GM12878 (cell line): ENCODE data around the gene TBC1D1. TPM values are rescaled to one million over a fixed set of nuclear protein-coding genes. Genes with fewer than 3 reads are reported as not detected.

Experiments used
- ATAC-seq: fragments of 200-7000 bp; cut with Tn5 transposase; 3 replicates; pipeline ENCODE4 v1.9.1; 2020; ENCODE audit warnings: mild to moderate bottlenecking, moderate library complexity
- BruUV-seq: library from RNA; stranded (reverse); fragments of 400-500 nt; replicated peaks from 2 replicates; lab custom pipeline; 2021; lab: Mats Ljungman, UMichigan
- CTCF ChIA-PET: fragments of 300-600 bp; sonication (Branson Sonifier 250); formaldehyde crosslinking; extraction: SDS; loops from one replicate; lab custom pipeline; 2021; ENCODE audit warnings: inconsistent platforms; lab: Yijun Ruan, JAX
- POLR2A ChIA-PET: fragments of 350-600 bp; formaldehyde crosslinking; extraction: SDS; loops from one replicate; lab custom pipeline; 2021; ENCODE audit warnings: inconsistent platforms; lab: Charles Lee
- RAD21 ChIA-PET: fragments of 300-600 bp; sonication (Branson Sonifier 250); formaldehyde crosslinking; loops from one replicate; lab custom pipeline; 2023; ENCODE audit warnings: antibody characterized with exemption; ENCODE audit not compliant: unreplicated experiment; lab: Charles Lee
- SMC1A ChIA-PET: fragments of 300-600 bp; sonication (Branson Sonifier 250); formaldehyde crosslinking; loops from one replicate; lab custom pipeline; 2023; ENCODE audit not compliant: unreplicated experiment, uncharacterized antibody; lab: Charles Lee
- DNase-seq: peaks from one replicate; pipeline ENCODE4 v3.0.0-alpha.2; 2011; ENCODE audit warnings: low read depth, low spot score
- FAIRE-seq: peaks from 3 replicates; lab custom pipeline; 2011; peaks lifted over from hg19 to GRCh38; lab: Jason Lieb, UNC
- H2AFZ ChIP-seq: 2 replicates; pipeline ENCODE4 v1.6.0; 2011; ENCODE audit warnings: low read depth, low read length, control low read depth; ENCODE audit not compliant: control insufficient read depth
- H3K27ac ChIP-seq: 2 replicates; pipeline ENCODE4 v1.5.1; 2011; ENCODE audit warnings: control low read depth; ENCODE audit not compliant: control insufficient read depth, insufficient read depth
- H3K27me3 ChIP-seq, 2 experiments: replicated peaks in 1 of 2; 2 replicates each; pipeline versions ENCODE4 v1.6.0 to v1.6.1; 2011; ENCODE audit warnings: low read length in 1 of 2; ENCODE audit not compliant: control insufficient read depth in 2 of 2, insufficient read depth in 2 of 2
- H3K36me3 ChIP-seq, 2 experiments: 2 replicates each; pipeline ENCODE4 v1.5.1; 2011; ENCODE audit warnings: low read length in 1 of 2; ENCODE audit not compliant: control insufficient read depth in 2 of 2, insufficient read depth in 2 of 2
- H3K4me1 ChIP-seq: 2 replicates; pipeline ENCODE4 v1.6.1; 2011; ENCODE audit warnings: mild to moderate bottlenecking, low read length, moderate library complexity, mixed read lengths; ENCODE audit not compliant: control insufficient read depth, insufficient read depth
- H3K4me2 ChIP-seq: 2 replicates; pipeline ENCODE4 v1.6.0; 2011; ENCODE audit warnings: control low read depth; ENCODE audit not compliant: control insufficient read depth, insufficient read depth
- H3K4me3 ChIP-seq: fragments of 200-600 bp; sonication (generic); 2 replicates; pipeline ENCODE4 v1.5.1; 2016
- H3K79me2 ChIP-seq: 2 replicates; pipeline ENCODE4 v1.6.0; 2011; ENCODE audit warnings: low read length; ENCODE audit not compliant: control insufficient read depth, insufficient read depth
- H3K9ac ChIP-seq: 2 replicates; pipeline ENCODE4 v1.8.0; 2011; ENCODE audit warnings: low read length, control low read depth, mixed read lengths; ENCODE audit not compliant: control insufficient read depth, insufficient read depth
- H3K9me3 ChIP-seq: replicated peaks from 3 replicates; pipeline ENCODE4 v1.5.1; 2011; ENCODE audit warnings: mild to moderate bottlenecking, low read length; ENCODE audit not compliant: control insufficient read depth, insufficient read depth
- H4K20me1 ChIP-seq: 2 replicates; pipeline ENCODE4 v1.6.0; 2011; ENCODE audit not compliant: control insufficient read depth, insufficient read depth
- EED ChIP-seq: sonication (generic); IDR thresholded peaks from 2 replicates; pipeline ENCODE4 v1.6.1; 2016; ENCODE audit warnings: antibody characterized with exemption, low read depth
- IKZF1 ChIP-seq: fragments of 450-650 bp; conservative IDR thresholded peaks from 2 replicates; pipeline ENCODE4 v1.6.1; 2017; ENCODE audit warnings: antibody characterized with exemption, mild to moderate bottlenecking
- JUNB ChIP-seq: IDR thresholded peaks from 2 replicates; pipeline ENCODE4 v1.6.1; 2016; ENCODE audit warnings: antibody characterized with exemption, mild to moderate bottlenecking
- KDM1A ChIP-seq: fragments of 200-600 bp; sonication (generic); IDR thresholded peaks from 2 replicates; pipeline ENCODE4 v1.6.1; 2016; ENCODE audit warnings: borderline replicate concordance
- NBN ChIP-seq: fragments of 450-650 bp; IDR thresholded peaks from 2 replicates; pipeline ENCODE4 v1.6.1; 2016
- NFIC ChIP-seq: IDR thresholded peaks from 2 replicates; pipeline ENCODE4 v1.6.1; 2012; ENCODE audit warnings: low read depth, mild to moderate bottlenecking, inconsistent platforms, low read length, moderate library complexity
- NFYA ChIP-seq: IDR thresholded peaks from 2 replicates; pipeline ENCODE4 v1.6.1; 2011; ENCODE audit warnings: low read depth, mild to moderate bottlenecking, low read length, improper control_type of control experiment, borderline replicate concordance
- NR2C2 ChIP-seq: IDR thresholded peaks from 2 replicates; pipeline ENCODE4 v1.6.1; 2011; ENCODE audit warnings: borderline replicate concordance, low read depth; ENCODE audit not compliant: control insufficient read depth, insufficient read length
- NR2F1 ChIP-seq: fragments of 450-650 bp; conservative IDR thresholded peaks from 2 replicates; pipeline ENCODE4 v1.6.1; 2017; ENCODE audit warnings: mild to moderate bottlenecking
- POLR2AphosphoS5 ChIP-seq: IDR thresholded peaks from 2 replicates; pipeline ENCODE4 v1.6.1; 2011; ENCODE audit warnings: mild to moderate bottlenecking, low read length, inconsistent platforms
- POU2F2 ChIP-seq: IDR thresholded peaks from 3 replicates; pipeline ENCODE4 v1.6.1; 2011; ENCODE audit warnings: low read depth, mild to moderate bottlenecking, low read length, borderline replicate concordance
- SUZ12 ChIP-seq: fragments of 200-600 bp; sonication (generic); IDR thresholded peaks from one replicate; pipeline ENCODE4 v1.6.1; 2018; ENCODE audit warnings: antibody characterized with exemption, mild to moderate bottlenecking; ENCODE audit not compliant: unreplicated experiment
- USF1 ChIP-seq: IDR thresholded peaks from 2 replicates; pipeline ENCODE4 v1.6.1; 2011; ENCODE audit warnings: borderline replicate concordance, low read depth, mild to moderate bottlenecking, moderate library complexity, mixed read lengths, low read length; ENCODE audit not compliant: insufficient read depth; ENCODE audit errors: extremely low read length
- ZSCAN29 ChIP-seq: fragments of 450-650 bp; IDR thresholded peaks from 2 replicates; pipeline ENCODE4 v1.6.1; 2017; ENCODE audit warnings: mild to moderate bottlenecking, moderate library complexity
- WGBS: methylation state at CpG from one replicate; pipeline ENCODE4 v1.1.6; 2016; ENCODE audit warnings: low lambda C conversion rate; ENCODE audit not compliant: insufficient replicate concordance, insufficient coverage; ENCODE audit errors: missing lambda C conversion rate; 5-methylcytosine and 5-hydroxymethylcytosine counted together
- in situ Hi-C: fragments of 300-500 bp; cut with MboI; formaldehyde crosslinking; loops from 9 replicates; pipeline ENCODE4 v1.14.3; 2018; ENCODE audit warnings: mixed read lengths
- intact Hi-C: fragments of 100-400 bp; cut with micrococcal nuclease; formaldehyde crosslinking; loops from one replicate; pipeline ENCODE4 v1.14.2; 2022; ENCODE audit not compliant: unreplicated experiment
- polyA plus RNA-seq, 11 experiments: library from polyadenylated mRNA; depleted of rRNA in 4 of 11; unstranded in 6 of 11; stranded (reverse) in 5 of 11; fragments of >200 nt; fragmentation: Nextera tagmentation in 4 of 11; fragmentation: Illumina TruSeq in 1 of 11; extraction: Ambion mirVana in 4 of 11; extraction: Trizol in 1 of 11; gene quantifications; 1 replicate in 1 of 11; 2 replicates in 10 of 11; pipeline versions ENCODE4 v1.2.1 to v1.2.3, GENCODE V29; 2011 to 2016; ENCODE audit warnings: inconsistent platforms in 2 of 11, missing spikeins in 2 of 11, low read depth in 1 of 11
- total RNA-seq, 4 experiments: library from RNA; depleted of rRNA in 3 of 4; stranded (reverse); fragments of >200 nt in 3 of 4; fragmentation: Illumina TruSeq in 1 of 4; extraction: Trizol in 1 of 4; gene quantifications; 2 replicates each; pipeline versions ENCODE4 v1.2.1 to v1.2.3, GENCODE V29; 2013 to 2021
- TF ChIP-seq, protein P1 (sequence below): IDR thresholded peaks from 2 replicates; pipeline ENCODE4 v1.6.1; 2012; ENCODE audit warnings: mild to moderate bottlenecking, low read depth, low read length
- TF ChIP-seq, protein P2 (sequence below): fragments of 450-650 bp; formaldehyde crosslinking; IDR thresholded peaks from 2 replicates; pipeline ENCODE4 v1.4.0; 2022; ENCODE audit warnings: mild to moderate bottlenecking, moderate library complexity

Gene TBC1D1
- total and polyA plus RNA-seq, 10 of the 15 experiments (the other 5 are each of a cell fraction or from before 2014, with no cell fraction given), result 5.3 to 102 (median 57.8) TPM

DNA sequence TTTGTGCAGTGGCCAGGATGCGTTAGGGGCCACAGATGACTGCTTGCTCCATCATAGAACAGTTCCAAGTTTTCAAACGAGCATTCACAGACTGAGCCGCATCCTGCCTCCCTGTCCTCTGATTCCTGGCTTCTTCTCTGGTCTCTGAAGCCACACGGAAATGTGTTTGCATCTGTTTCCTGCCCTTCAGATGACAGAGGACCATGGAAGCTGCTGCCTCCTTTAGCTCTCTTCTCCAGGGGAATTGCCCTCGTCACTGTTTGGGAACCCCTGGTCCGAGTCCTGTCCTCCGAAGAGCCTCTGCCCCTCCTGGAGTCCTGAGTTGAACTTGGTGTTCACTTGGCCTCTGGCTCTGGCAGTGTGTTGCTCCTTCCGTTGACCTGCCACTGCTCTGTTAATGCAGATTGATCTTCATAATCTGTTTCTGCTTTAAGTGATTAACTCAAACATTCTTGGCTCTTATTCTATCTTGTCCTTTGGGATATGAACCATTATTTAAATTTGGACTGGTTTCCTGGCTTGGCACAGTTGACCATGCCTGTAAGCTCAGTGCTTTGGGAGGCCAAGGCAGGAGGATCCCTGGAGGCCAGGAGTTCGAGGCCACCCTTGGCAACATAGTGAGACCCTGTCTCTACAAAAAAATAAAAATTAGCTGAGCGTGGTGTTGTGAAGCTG, 165.3 kb downstream of the TBC1D1 start (continued):
- TF ChIP-seq, protein P1, sequence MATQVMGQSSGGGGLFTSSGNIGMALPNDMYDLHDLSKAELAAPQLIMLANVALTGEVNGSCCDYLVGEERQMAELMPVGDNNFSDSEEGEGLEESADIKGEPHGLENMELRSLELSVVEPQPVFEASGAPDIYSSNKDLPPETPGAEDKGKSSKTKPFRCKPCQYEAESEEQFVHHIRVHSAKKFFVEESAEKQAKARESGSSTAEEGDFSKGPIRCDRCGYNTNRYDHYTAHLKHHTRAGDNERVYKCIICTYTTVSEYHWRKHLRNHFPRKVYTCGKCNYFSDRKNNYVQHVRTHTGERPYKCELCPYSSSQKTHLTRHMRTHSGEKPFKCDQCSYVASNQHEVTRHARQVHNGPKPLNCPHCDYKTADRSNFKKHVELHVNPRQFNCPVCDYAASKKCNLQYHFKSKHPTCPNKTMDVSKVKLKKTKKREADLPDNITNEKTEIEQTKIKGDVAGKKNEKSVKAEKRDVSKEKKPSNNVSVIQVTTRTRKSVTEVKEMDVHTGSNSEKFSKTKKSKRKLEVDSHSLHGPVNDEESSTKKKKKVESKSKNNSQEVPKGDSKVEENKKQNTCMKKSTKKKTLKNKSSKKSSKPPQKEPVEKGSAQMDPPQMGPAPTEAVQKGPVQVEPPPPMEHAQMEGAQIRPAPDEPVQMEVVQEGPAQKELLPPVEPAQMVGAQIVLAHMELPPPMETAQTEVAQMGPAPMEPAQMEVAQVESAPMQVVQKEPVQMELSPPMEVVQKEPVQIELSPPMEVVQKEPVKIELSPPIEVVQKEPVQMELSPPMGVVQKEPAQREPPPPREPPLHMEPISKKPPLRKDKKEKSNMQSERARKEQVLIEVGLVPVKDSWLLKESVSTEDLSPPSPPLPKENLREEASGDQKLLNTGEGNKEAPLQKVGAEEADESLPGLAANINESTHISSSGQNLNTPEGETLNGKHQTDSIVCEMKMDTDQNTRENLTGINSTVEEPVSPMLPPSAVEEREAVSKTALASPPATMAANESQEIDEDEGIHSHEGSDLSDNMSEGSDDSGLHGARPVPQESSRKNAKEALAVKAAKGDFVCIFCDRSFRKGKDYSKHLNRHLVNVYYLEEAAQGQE, result no peak
- TF ChIP-seq POU2F2 (no peak), NR2F1 (no peak)
- TF ChIP-seq, all 136 proteins: peak for 0

- Histone ChIP-seq H3K9me3 (no peaks in the 10 kb centered on the region), H3K27me3 (no peaks in the 10 kb centered on the region), H4K20me1 (no peaks in the 10 kb centered on the region), H3K4me2 (no peak overlapping the region), H3K9ac (no peak overlapping the region), H3K27ac (no peak overlapping the region), H3K4me3 (no peak overlapping the region), H2AFZ (no peak overlapping the region), H3K4me1 (peaks cover 3% of the 10 kb centered on the region; the same call in 1 of the 2 replicates), H3K36me3 (peaks cover 18 to 30% of the 10 kb centered on the region in 2 experiments), H3K79me2 (no peaks in the 10 kb centered on the region)
- SMC1A ChIA-PET, result no interaction called here
- RAD21 ChIA-PET, result no interaction called here
- POLR2A ChIA-PET, result no interaction called here
- DNase-seq (no peak), FAIRE-seq (no peak), ATAC-seq (no peak)
- intact Hi-C loops (no loop called here), in situ Hi-C loops (no loop called here)
- 16% methylated on average over 4 of the region's 4 CpGs for WGBS
- CTCF ChIA-PET, result interaction anchor here (0.9 to 2.0 kb wide), 3 partner anchors 11 to 617 kb away, joined by 3 to 10 read pairs (median 6); no protein-coding TSS in a partner anchor
- no TSS peak for BruUV-seq
- TF ChIP-seq NBN (no peak), KDM1A (no peak), SUZ12 (no peak), NFYA (no peak), USF1 (no peak), EED (no peak), JUNB (no peak), NR2C2 (no peak), IKZF1 (no peak), NFIC (no peak), ZSCAN29 (no peak), POLR2AphosphoS5 (no peak)
- TF ChIP-seq, protein P2, sequence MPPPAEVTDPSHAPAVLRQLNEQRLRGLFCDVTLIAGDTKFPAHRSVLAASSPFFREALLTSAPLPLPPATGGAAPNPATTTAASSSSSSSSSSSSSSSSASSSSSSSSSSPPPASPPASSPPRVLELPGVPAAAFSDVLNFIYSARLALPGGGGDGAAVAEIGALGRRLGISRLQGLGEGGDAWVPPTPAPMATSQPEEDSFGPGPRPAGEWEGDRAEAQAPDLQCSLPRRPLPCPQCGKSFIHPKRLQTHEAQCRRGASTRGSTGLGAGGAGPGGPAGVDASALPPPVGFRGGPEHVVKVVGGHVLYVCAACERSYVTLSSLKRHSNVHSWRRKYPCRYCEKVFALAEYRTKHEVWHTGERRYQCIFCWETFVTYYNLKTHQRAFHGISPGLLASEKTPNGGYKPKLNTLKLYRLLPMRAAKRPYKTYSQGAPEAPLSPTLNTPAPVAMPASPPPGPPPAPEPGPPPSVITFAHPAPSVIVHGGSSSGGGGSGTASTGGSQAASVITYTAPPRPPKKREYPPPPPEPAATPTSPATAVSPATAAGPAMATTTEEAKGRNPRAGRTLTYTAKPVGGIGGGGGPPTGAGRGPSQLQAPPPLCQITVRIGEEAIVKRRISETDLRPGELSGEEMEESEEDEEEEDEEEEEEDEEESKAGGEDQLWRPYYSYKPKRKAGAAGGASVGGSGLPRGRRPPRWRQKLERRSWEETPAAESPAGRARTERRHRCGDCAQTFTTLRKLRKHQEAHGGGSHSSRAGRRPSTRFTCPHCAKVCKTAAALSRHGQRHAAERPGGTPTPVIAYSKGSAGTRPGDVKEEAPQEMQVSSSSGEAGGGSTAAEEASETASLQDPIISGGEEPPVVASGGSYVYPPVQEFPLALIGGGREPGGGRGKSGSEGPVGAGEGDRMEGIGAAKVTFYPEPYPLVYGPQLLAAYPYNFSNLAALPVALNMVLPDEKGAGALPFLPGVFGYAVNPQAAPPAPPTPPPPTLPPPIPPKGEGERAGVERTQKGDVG (CRISPR knock-in tag), result no peak
Measured at GRCh38 chr4:38058151-38058550, 167.3 kb downstream of the TBC1D1 start.
